ENCODE results near the gene RPH3AL. TPM values are rescaled to one million over a fixed set of nuclear protein-coding genes. Genes with fewer than 3 reads are reported as not detected.

Gene RPH3AL
- polyA plus RNA-seq, 1 donor from 2014 or later: 0.87 TPM

DNA sequence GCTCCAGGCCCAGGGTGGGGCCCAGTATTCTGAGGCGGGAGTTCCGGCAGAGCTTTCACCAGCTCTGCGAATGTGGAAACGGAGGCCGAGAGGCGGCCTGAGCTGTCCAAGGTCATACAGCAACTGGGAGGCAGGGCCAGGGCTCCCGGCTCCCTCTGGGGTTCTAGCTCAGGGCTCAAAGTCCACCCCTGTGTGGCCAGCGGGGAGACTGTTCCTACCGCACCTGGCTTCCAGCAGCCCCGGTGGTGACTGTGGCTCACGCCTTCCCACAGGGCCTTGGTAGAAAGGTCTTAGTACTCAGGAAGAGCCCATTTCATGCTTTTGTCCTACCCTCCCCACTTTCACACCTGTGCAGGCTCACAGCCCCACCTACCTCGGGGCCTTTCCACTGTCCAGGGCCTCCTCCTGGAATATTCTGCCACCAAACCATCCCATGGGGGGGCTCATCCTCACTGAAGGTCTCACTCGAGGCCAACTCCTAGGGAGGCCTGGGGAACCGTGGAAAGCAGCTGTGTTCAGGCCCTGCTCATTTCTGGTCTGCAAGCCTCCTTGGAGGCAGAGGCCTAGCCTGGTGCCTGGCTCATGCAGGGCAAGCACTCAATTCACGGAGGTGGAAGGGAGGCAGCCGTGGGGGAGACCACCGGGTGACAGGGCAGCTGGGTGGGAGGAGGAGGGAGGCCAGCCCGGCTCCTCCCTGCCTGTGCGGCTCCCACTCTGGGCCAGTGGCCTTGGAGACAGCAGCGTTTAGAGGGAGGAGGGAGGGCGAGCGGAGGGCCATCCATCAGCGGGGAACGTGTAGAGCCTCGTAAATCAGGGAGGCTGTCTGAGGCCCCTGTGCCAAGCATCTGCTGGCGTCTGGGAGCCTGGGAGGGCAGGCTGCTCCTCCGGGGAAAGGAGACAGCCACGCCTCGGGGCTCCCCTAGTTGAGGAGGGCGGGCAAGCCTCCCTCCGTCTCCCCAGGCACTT lies 158.5 kb downstream of the RPH3AL start:
- Histone ChIP-seq H2AFZ (ENCODE audit: low read depth, low read length) (no peak overlapping the region), H3K9me2 (ENCODE audit: insufficient read depth, low read length) (no peaks in the 10 kb centered on the region), H3F3A (ENCODE audit: insufficient read depth, low read length, poor library complexity, severe bottlenecking) (no peaks in the 10 kb centered on the region), H3K9me3 (ENCODE audit: low read length) (no peaks in the 10 kb centered on the region), H4K20me1 (ENCODE audit: insufficient read depth) (no peaks in the 10 kb centered on the region), H3K9ac (ENCODE audit: low read length) (no peak overlapping the region), H3K4me3 (ENCODE audit: low read length) (no peak overlapping the region), H3K4me2 (ENCODE audit: low read length) (no peak overlapping the region), H3K27ac (ENCODE audit: low read length) (no peak overlapping the region), H3K79me2 (replicated peaks; ENCODE audit: insufficient read depth, low read length) (no peaks in the 10 kb centered on the region), H3K36me3 (ENCODE audit: insufficient read depth, low read length) (no peaks in the 10 kb centered on the region), H3K27me3 (ENCODE audit: insufficient read depth, low read depth, low read length) (no peaks in the 10 kb centered on the region)
- TF ChIP-seq EZH2 (IDR thresholded peaks at IDR 0.05; ENCODE audit: borderline replicate concordance, insufficient read depth, low read length, poor library complexity, severe bottlenecking) (no peak), RAD21 (conservative IDR thresholded peaks at IDR 0.05) (no peak), MXI1 (conservative IDR thresholded peaks at IDR 0.05; ENCODE audit: poor library complexity, severe bottlenecking) (no peak), POLR2AphosphoS5 (IDR thresholded peaks at IDR 0.05) (no peak), REST (IDR thresholded peaks at IDR 0.05; ENCODE audit: borderline replicate concordance) (no peak), TAF1 (IDR thresholded peaks at IDR 0.05; ENCODE audit: low read depth) (no peak), EP300 (conservative IDR thresholded peaks at IDR 0.05; ENCODE audit: poor library complexity, severe bottlenecking) (no peak), SMC3 (conservative IDR thresholded peaks at IDR 0.05; ENCODE audit: poor library complexity) (no peak)
- TF ChIP-seq, protein P1, sequence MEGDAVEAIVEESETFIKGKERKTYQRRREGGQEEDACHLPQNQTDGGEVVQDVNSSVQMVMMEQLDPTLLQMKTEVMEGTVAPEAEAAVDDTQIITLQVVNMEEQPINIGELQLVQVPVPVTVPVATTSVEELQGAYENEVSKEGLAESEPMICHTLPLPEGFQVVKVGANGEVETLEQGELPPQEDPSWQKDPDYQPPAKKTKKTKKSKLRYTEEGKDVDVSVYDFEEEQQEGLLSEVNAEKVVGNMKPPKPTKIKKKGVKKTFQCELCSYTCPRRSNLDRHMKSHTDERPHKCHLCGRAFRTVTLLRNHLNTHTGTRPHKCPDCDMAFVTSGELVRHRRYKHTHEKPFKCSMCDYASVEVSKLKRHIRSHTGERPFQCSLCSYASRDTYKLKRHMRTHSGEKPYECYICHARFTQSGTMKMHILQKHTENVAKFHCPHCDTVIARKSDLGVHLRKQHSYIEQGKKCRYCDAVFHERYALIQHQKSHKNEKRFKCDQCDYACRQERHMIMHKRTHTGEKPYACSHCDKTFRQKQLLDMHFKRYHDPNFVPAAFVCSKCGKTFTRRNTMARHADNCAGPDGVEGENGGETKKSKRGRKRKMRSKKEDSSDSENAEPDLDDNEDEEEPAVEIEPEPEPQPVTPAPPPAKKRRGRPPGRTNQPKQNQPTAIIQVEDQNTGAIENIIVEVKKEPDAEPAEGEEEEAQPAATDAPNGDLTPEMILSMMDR (IDR thresholded peaks at IDR 0.05; ENCODE audit: poor library complexity, severe bottlenecking): no peak

- H3K9me3 ChIP-seq (ENCODE audit: low read length): no peaks in the 10 kb centered on the region
- no peaks in the 10 kb centered on the region for H3K36me3 ChIP-seq (ENCODE audit: insufficient read depth, low read length)
- TF ChIP-seq MXI1 (conservative IDR thresholded peaks at IDR 0.05; ENCODE audit: poor library complexity, severe bottlenecking): no peak
- TF ChIP-seq TAF1 (IDR thresholded peaks at IDR 0.05; ENCODE audit: low read depth): no peak
- no peak for TF ChIP-seq POLR2AphosphoS5 (IDR thresholded peaks at IDR 0.05)
- TF ChIP-seq EZH2 (IDR thresholded peaks at IDR 0.05; ENCODE audit: borderline replicate concordance, insufficient read depth, low read length, poor library complexity, severe bottlenecking): no peak
- no peak for TF ChIP-seq SMC3 (conservative IDR thresholded peaks at IDR 0.05; ENCODE audit: poor library complexity)
- TF ChIP-seq RAD21 (conservative IDR thresholded peaks at IDR 0.05): no peak
- H3K9ac ChIP-seq (ENCODE audit: low read length): no peak overlapping the region
- H3K4me3 ChIP-seq (ENCODE audit: low read length): no peak overlapping the region
- no peak overlapping the region for H3K27ac ChIP-seq (ENCODE audit: low read length)
- H3K27me3 ChIP-seq (ENCODE audit: insufficient read depth, low read depth, low read length): no peaks in the 10 kb centered on the region
- no peak overlapping the region for H3K4me2 ChIP-seq (ENCODE audit: low read length)
- H4K20me1 ChIP-seq (ENCODE audit: insufficient read depth): no peaks in the 10 kb centered on the region
- H3K9me2 ChIP-seq (ENCODE audit: insufficient read depth, low read length): no peaks in the 10 kb centered on the region
- no peaks in the 10 kb centered on the region for H3K79me2 ChIP-seq (replicated peaks; ENCODE audit: insufficient read depth, low read length)
- no peaks in the 10 kb centered on the region for H3F3A ChIP-seq (ENCODE audit: insufficient read depth, low read length, poor library complexity, severe bottlenecking)
- H2AFZ ChIP-seq (ENCODE audit: low read depth, low read length): no peak overlapping the region
Observed at GRCh38 chr17:193426-193810, 159.2 kb downstream of the RPH3AL start.

Measured in neural cell (in vitro differentiated cells).